HG02588 (cell line): ENCODE results near the gene SMAD6.

Experiments
- ATAC-seq: cut with Tn5 transposase; IDR thresholded peaks from one replicate; pipeline ENCODE4 v1.9.1; 2021; ENCODE audit warnings: mild to moderate bottlenecking, moderate library complexity; ENCODE audit not compliant: unreplicated experiment

Gene SMAD6

GRCh38 chr15:66773129-66773873 is 71.3 kb downstream of the SMAD6 start:
- ATAC-seq = no peak

GRCh38 chr15:66774001-66774814 is 72.2 kb downstream of the SMAD6 start:
- ATAC-seq = no peak

GRCh38 chr15:66775127-66776105 is 73.4 kb downstream of the SMAD6 start:
- no peak for ATAC-seq

- no peak for ATAC-seq
Observed at GRCh38 chr15:66777054-66777453, 75.0 kb downstream of the SMAD6 start.

- no peak for ATAC-seq
Observed at GRCh38 chr15:66777596-66778313, 75.7 kb downstream of the SMAD6 start.

- no peak for ATAC-seq
Observed at GRCh38 chr15:66778314-66778665, 76.3 kb downstream of the SMAD6 start.

GRCh38 chr15:66778716-66779115 is 76.7 kb downstream of the SMAD6 start:
- no peak for ATAC-seq

- no peak for ATAC-seq
Observed at GRCh38 chr15:66779331-66780009, 77.4 kb downstream of the SMAD6 start.

- ATAC-seq = no peak
Observed at GRCh38 chr15:66780172-66780972, 78.3 kb downstream of the SMAD6 start.

- ATAC-seq = no peak
Observed at GRCh38 chr15:66780973-66781718, 79.1 kb downstream of the SMAD6 start.

- ATAC-seq = no peak
Observed at GRCh38 chr15:66782785-66783184, 80.7 kb downstream of the SMAD6 start.

GRCh38 chr15:66783314-66783713 is 81.3 kb downstream of the SMAD6 start:
- no peak for ATAC-seq

- ATAC-seq = no peak
Observed at GRCh38 chr15:66783725-66784124, 81.7 kb downstream of the SMAD6 start.

- ATAC-seq = no peak
Observed at GRCh38 chr15:66784174-66784573, 82.1 kb downstream of the SMAD6 start.

- ATAC-seq = no peak
Observed at GRCh38 chr15:66785637-66786036, 83.6 kb downstream of the SMAD6 start.

- ATAC-seq = no peak
Observed at GRCh38 chr15:66786222-66786621, 84.2 kb downstream of the SMAD6 start.

- ATAC-seq = no peak
Observed at GRCh38 chr15:66786708-66787488, 84.9 kb downstream of the SMAD6 start.

- ATAC-seq = no peak
Observed at GRCh38 chr15:66787489-66787871, 85.4 kb downstream of the SMAD6 start.
